GM12872 (cell line): Measurements from ENCODE around the gene ADGRD1.

Experiments
- TF ChIP-seq, protein P1 (sequence below): IDR thresholded peaks from 3 replicates; pipeline ENCODE4 v1.5.1; 2011; ENCODE audit warnings: low read depth, mild to moderate bottlenecking, low read length, moderate library complexity; ENCODE audit not compliant: insufficient read depth

The ADGRD1 gene

GRCh38 chr12:131055093-131055465, 101.4 kb downstream of the ADGRD1 start:
- TF ChIP-seq, protein P1, sequence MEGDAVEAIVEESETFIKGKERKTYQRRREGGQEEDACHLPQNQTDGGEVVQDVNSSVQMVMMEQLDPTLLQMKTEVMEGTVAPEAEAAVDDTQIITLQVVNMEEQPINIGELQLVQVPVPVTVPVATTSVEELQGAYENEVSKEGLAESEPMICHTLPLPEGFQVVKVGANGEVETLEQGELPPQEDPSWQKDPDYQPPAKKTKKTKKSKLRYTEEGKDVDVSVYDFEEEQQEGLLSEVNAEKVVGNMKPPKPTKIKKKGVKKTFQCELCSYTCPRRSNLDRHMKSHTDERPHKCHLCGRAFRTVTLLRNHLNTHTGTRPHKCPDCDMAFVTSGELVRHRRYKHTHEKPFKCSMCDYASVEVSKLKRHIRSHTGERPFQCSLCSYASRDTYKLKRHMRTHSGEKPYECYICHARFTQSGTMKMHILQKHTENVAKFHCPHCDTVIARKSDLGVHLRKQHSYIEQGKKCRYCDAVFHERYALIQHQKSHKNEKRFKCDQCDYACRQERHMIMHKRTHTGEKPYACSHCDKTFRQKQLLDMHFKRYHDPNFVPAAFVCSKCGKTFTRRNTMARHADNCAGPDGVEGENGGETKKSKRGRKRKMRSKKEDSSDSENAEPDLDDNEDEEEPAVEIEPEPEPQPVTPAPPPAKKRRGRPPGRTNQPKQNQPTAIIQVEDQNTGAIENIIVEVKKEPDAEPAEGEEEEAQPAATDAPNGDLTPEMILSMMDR, result no peak

GRCh38 chr12:131055596-131056233, 102.0 kb downstream of the ADGRD1 start:
- TF ChIP-seq, protein P1, result no peak

- TF ChIP-seq, protein P1, result no peak
Observed at GRCh38 chr12:131056626-131057025, 102.9 kb downstream of the ADGRD1 start.

- TF ChIP-seq, protein P1, result no peak
Observed at GRCh38 chr12:131057211-131057721, 103.6 kb downstream of the ADGRD1 start.

- TF ChIP-seq, protein P1, result no peak
Observed at GRCh38 chr12:131057722-131058515, 104.2 kb downstream of the ADGRD1 start.

- TF ChIP-seq, protein P1, result no peak
Observed at GRCh38 chr12:131058700-131059099, 105.0 kb downstream of the ADGRD1 start.

DNA sequence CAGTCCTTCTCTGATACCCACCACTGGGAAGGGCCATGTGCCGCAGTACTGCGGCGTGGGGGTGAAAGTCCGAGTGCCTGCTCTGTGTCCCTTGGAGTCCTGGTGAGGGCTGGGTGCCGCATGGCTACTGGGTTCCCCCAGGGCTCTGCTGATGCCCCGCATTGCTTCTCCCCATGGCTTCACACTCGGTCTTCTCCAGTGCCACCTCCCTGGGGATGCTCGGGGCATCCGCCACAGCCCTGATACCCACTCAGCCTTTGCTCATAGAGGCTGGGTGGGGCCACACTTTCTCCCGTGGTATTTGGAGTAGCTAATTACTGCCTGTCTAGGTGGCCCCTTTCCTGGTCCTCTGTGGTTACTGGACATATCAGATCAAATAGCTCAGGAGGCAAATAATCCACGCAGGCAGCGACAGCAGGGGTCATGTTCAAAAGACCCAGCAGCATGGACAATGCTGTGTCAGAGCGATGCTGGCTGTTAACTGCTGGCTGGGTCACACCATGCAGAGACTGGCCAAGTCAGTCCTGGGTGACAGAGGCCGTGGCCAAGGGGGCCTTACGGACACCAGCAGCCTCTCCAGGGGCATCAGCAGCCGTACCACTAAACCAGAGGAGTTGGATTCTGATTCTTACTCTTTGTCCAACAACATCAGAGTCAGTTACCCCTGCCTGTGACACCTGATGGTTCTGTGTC, 106.5 kb downstream of the ADGRD1 start:
- TF ChIP-seq, protein P1, result no peak
